ENCODE data around the gene SPAST. TPM values are rescaled to one million over a fixed set of nuclear protein-coding genes. Genes with fewer than 3 reads are reported as not detected.
"Not testable (repeated sequence)": the region's sequence is repeated elsewhere in the genome, so short reads cannot be mapped to it uniquely, and the experiment has no call there.

SPAST gene
- polyA plus RNA-seq, 5 donors = 15.7 to 28.4 (median 24.4) TPM

- no peak for DNase-seq
These were observed 44.8 kb downstream of the SPAST start for GRCh38 chr2:32108111-32108510.

- DNase-seq = no peak
These were observed 54.7 kb downstream of the SPAST start for GRCh38 chr2:32118055-32118454.

GRCh38 chr2:32119161-32119560 lies 55.8 kb downstream of the SPAST start:
- DNase-seq = no peak

- DNase-seq = no peak
These were observed 61.3 kb downstream of the SPAST start for GRCh38 chr2:32124660-32125059.

- no peak for DNase-seq
These were observed 65.3 kb downstream of the SPAST start for GRCh38 chr2:32128636-32129035.

GRCh38 chr2:32129086-32129485 lies 65.7 kb downstream of the SPAST start:
- DNase-seq = no peak

- peak in 1 of 2 donors; percentile 1 for DNase-seq
These were observed 72.1 kb downstream of the SPAST start for GRCh38 chr2:32135409-32135808.

- no peak for DNase-seq
These were observed 72.7 kb downstream of the SPAST start for GRCh38 chr2:32136097-32136496.

GRCh38 chr2:32151544-32151943 lies 88.2 kb downstream of the SPAST start:
- not testable (repeated sequence) for DNase-seq

- no peak for DNase-seq
These were observed 96.3 kb downstream of the SPAST start for GRCh38 chr2:32159678-32160077.

- DNase-seq = no peak
These were observed 97.9 kb downstream of the SPAST start for GRCh38 chr2:32161296-32161695.

- DNase-seq = not testable (repeated sequence)
These were observed 100.9 kb downstream of the SPAST start for GRCh38 chr2:32164254-32164653.

GRCh38 chr2:32165027-32165347 lies 101.6 kb downstream of the SPAST start:
- DNase-seq = not testable (repeated sequence)

- no peak for DNase-seq
These were observed 102.8 kb downstream of the SPAST start for GRCh38 chr2:32166115-32166574.

GRCh38 chr2:32168513-32168912 lies 105.2 kb downstream of the SPAST start:
- DNase-seq = no peak

- no peak for DNase-seq
These were observed 109.5 kb downstream of the SPAST start for GRCh38 chr2:32172870-32173269.

- no peak for DNase-seq
These were observed 119.3 kb downstream of the SPAST start for GRCh38 chr2:32182667-32183066.

GRCh38 chr2:32189011-32189410 lies 125.7 kb downstream of the SPAST start:
- DNase-seq = no peak

GRCh38 chr2:32192418-32192817 lies 129.1 kb downstream of the SPAST start:
- no peak for DNase-seq

GRCh38 chr2:32200814-32201213 lies 137.5 kb downstream of the SPAST start:
- no peak for DNase-seq

GRCh38 chr2:32203428-32203827 lies 140.1 kb downstream of the SPAST start:
- DNase-seq = not testable (repeated sequence)
